Measurements from ENCODE around the gene SLC38A2.
A peak's percentile ranks its signal among the peaks of the same experiment; 100 is the strongest.
"Not testable (repeated sequence)": the region's sequence is repeated elsewhere in the genome, so short reads cannot be mapped to it uniquely, and the experiment has no call there.

Gene SLC38A2

DNA sequence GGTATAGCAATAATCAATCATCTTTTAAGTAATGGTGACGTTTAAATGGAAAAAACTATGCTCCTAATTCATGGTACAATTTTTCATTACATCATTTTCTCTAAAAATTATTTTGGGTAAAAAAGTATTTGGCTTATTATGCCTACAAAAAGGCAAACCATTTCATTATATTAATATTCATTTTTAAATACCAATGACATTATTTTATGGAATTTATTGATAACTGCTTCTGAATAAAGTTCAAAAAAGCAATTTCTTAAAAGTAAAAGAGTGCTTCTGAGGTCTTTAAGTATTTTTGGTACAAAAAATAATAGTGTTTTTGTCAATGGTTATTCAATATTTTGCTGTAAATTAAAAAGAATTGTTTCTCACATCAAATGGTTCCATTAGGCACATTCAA is 12.2 kb downstream of the SLC38A2 start:
- no peak for DNase-seq

DNA sequence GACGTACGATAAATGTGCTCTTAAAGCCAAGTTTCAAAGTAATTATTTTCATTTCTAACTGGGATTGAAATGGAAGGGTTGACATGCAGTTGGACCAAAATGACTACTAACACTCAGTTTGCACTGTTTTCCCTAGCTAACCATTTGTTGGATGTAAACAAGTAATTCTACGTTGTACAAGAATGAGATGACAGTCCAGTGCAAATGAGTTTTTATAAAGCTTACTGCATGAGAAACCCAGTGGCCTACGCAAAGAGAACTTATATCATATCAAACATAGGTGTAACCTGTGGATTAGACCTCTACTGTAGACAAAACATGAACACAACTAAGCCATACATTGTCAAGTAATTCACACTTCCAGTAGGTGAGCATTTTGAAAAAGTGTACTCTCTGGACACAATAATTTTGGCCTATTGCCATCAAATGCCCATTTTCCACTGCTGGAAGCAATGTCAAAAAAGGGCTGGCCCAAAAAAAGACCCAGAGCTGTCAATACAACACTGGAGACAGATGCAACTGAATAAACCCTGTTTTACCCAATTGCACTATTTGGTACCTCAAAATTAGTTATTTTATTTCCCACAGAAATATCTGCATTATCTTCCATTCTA is 12.8 kb downstream of the SLC38A2 start:
- DNase-seq: no peak

DNA sequence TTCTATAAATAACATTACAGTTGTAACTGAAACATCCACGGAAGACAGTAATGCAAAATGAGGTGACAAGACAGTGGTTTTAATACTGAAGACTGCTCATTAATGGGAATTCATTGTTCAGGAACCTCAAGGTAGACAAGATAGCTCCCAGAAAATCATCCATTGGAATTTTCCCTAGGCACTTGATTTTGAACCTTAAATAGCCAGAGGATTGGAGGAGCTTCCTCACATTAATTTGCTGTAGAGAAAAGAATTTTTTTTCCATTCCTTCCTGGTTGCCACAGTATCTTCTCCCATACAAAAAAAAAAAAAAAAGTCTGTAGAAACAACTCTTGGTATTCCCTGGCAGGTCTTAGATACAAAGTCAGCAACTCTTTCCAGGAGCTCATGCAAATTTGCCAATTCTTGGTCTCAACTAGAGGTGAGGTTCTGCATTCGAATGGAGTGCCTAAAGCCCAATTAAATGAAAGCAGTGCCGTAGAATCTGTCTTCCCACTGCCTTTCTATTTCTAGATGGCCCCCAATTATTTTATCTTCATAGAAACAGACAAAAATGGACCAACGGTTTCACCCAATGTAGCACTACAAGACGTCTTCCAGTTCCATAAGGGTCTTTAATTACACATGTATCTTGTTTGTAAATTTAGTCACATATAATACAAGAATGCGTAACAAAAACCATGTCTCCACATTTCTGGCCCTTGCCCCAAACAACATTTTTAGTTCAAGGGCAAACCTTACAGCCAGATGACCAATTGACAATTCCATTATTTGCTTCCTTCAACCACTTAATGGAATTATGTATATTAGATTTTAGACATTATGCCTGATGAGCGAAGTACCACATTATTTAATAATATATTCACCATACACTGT is 13.5 kb downstream of the SLC38A2 start:
- no peak for DNase-seq

DNA sequence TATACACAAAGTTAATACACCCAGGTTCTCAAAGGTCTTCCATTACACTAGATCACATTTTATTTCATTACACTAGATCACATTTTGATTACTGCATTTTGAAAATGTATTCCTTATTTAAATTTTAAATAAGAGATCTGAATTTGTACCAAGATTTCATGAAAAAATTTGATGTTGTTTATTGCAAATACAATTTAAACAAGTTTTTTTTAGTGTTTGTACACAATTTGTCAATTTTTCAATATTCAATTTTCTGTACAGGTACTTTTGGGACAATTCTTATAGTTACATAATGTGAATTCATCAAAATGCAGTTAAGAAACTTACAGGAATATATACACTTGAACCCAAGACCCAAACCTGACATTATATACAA is 14.3 kb downstream of the SLC38A2 start:
- no peak for DNase-seq

DNA sequence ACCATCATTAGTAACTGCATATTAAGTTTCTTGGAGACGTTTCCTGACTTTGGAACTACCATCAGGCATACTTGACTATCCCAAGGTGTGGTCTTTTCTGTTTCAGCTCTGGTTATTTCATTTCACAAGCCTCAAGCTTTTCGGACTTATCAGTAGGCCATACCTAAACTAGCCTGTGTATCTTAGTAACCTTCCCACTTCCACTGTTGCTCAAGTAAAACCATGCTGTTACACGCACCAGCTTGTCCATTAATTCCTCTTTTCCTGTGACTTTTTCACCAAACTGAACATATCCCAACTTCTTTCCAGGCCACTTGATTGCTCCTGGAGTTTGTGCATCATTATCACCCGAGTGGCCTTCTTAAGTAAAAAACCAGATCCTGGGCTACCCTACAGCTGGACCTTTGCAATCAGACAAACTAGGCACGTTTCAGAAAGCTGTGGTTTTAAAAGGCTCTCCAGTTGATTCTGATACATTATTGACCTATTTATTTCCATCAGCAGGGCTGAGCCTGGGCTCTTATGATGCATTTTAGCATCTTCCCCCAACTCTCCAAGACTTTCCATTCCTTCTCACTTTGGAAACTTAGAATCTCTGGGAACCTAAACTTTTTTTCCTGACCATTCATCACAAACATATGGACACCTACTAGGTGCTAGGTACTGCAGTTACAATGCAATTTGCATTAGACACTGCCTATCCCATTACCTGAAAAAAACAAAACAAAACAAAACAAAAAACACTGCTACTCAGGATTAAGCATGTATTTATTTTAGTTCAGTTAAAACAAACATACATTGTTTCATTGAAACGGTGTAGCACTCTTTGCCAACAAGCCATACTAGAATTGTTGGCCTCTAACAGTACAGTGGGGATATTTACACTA is 14.9 kb downstream of the SLC38A2 start:
- no peak for DNase-seq

DNA sequence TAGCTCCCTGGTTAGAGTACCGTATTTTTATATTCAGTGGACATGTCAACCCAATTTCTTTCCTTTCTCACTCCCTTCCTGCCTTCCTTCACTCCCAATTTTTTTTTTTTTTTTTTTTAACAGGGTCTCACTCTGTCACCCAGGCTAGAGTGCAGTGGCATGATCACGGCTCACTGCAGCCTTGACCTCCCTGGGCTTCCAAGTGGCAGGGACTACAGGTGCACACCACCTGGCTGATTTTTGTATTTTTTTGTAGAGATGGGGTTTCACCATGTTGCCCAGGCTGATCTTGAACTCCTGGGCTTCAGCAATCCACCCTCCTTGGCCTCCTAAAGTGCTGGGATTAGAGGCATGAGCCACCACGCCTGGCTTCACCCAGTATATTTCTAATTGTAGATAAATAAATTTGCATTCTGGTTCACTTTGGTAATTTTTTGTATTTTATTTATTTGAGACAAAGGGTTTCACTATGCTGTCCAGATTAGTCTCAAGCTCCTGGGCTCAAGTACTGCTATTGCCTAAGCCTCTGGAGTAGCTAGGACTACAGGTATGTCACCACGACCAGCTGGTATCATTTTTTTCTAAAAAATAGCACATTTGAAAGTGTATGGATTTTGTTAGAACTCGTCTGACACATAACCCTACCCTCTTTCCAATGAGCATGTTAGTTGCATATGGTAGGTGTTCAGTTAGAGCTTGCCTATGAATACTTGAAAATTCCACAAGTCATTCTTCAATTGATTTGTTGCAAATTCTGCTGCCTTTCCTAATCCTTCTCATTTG is 15.7 kb downstream of the SLC38A2 start:
- DNase-seq: no peak

DNA sequence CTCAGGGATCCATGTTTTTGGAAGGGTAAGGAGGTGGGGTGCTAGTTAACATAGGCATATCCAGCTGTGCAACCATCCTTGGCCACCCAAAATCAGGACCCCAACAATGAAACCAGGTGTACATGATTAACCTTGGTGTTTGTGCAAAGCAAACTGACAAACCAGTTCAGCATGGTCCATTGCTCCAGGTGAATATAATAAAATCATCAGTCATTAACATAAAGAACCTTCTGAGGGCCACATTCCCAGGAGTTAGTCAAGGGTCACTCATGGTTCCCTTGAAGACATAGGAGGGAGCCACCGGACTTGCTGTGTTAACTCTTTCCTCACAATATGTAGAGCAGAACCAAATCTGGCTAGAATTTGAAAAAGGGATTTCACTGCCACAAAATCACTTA is 17.8 kb downstream of the SLC38A2 start:
- DNase-seq: no peak

DNA sequence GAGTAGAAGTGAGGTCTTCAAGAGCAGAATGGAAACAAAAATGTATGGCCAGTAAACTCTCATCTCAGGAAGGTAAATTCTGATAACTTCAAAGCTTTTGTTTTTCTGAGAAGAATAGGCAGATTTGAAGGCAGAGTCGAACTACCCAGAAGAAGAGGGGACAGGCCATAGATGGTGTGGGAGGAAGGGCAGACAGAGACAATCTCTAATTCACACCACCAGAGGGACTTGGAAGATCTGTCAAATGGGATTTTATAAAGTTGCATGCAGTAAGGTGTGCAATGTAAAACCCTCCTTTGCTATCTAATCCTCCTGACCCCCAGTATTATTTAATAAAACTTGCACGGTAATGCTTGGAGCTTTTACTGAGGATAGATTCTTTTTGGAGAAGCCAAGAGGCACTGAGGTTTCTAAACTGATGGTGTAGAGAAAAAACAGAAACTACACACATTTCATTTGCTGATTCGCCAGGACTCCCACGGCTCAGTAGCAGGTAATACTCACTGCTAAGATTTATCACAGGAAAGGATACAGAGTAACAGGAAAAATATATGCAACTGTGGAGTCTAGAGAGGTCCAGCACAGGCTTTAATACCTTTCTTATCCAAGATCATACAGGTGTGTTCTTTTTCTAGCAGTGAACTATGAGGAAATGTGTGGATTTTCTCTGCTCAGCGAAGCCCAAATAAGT is 18.3 kb downstream of the SLC38A2 start:
- no peak for DNase-seq

DNA sequence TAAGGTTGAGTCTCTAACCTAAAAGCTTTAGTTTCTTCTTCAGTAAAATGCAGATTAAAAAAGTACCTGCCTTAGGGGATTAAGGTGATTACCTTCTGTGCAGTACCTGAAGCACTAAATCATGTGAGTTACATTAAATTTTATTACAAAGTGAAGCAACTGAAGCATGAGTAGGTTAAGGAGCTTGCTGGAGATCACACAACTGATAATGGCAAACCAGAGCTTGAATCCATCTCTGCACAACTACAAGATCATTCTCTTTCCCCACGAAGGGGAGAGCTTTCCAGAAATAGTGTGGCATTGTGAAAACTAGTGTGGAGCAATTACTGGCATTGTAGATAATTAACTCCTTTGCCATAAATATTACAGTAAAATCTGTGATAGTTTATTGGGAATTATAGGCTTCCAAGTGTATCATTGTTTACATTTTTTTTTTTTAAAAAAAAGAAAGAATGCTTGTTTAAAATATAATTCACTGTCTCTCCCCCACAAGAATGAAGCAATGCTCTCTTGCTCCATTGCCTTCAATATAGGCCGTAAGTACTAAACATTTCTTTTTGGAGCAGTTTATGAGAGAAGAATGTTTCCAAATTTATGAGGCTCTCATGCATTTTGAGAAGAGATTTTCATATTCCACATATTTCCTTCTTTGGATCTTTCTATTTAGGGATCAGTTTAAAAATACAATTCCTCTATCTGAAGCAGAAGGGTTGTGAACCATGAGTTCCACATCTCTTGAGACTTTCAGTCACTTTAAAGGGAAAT is 20.5 kb downstream of the SLC38A2 start:
- no peak for DNase-seq

DNA sequence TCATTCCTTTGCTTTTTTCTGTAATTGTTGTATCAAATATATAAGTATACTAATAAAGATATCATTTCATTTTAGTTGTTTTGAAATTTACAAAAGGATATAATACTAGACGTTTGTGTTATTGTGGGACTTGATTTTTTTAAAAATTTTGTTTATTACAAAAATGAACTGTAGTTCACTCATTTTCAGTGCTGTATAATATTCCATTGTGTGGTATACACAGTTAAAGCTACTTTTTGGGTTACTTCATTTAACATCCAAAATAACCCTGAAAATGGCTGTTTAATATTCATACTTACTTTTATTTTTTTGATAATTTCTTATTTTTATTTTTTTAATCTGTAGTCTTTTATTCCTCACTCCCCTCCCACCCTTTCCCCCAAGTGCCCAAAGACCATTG is 21.4 kb downstream of the SLC38A2 start:
- no peak for DNase-seq

DNA sequence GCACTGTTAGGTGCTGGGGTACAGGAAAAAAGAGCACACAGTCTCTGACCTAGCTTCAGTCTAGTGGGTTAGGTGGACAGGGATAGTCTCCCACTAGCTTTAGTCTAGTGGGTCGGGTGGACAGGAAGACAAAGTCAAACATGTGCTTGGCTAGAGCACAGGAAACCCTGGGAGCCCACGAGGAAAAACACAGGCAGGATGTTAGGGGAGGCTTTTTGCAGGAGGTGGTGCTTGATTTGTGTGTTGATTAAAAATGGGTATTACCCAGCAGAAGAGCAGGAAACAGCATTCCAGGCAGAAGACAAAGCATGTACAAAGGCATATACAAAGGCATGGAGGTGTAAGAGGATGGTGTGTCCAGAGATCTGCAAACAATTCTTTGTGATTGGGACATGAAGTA is 23.3 kb downstream of the SLC38A2 start:
- DNase-seq: no peak

DNA sequence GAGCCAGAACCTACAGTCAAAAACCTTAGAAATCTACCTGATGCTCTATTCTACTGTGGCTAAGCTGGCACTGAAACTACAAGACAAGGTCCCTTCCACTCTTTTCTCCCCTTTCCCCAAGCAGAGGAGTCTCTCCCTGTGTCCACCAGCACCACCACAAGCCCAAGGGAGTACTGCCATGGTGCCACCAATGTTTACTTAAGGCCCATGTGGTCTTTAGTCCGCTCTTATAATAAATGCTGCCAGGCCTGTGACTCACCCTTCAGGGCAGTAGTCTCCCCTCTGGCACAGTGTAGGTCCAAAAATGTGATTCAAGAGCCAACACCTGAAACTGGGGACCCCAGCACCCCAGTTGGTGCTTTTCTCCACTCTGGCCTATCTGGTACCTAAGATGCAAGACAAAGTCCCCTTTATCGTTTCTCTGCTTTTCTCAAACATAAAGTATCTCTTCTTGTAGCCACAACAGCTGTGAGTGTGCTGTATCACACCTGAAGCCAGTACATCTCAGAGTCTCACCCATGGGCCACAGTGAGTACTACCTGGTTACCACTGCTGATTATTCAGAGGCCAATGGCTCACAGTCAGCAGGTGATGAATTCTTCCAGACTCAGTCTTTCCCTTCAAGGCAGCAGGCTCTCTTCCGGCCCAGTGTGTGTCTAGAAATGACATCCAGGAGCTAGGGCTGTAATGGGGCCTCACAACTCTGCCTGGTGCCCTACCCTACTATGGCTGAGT is 29.3 kb downstream of the SLC38A2 start:
- no peak for DNase-seq

DNA sequence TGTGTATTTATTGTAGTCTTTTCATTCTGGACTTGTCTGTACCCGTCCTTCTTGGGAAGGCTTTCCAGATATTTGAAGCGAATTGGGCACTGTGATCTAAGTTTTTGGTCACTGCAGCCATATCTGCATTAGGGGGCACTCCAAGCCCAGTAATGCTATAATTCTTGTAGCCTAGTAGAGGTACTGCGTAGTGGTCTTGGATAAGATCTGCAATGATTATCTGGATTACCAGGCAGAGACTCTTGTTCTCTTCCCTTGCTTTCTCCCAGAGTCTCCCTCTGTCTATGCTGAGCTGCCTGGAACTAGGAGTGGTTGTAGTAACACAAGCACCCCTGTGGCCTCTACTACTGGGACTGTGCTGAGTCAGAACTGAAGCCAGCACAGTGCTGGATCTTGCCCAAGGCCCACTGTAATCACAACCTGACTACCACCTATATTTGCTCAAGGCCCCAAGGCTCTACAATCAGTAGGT is 30.0 kb downstream of the SLC38A2 start:
- peak in 1 of 4 experiments; percentile 1 for DNase-seq

DNA sequence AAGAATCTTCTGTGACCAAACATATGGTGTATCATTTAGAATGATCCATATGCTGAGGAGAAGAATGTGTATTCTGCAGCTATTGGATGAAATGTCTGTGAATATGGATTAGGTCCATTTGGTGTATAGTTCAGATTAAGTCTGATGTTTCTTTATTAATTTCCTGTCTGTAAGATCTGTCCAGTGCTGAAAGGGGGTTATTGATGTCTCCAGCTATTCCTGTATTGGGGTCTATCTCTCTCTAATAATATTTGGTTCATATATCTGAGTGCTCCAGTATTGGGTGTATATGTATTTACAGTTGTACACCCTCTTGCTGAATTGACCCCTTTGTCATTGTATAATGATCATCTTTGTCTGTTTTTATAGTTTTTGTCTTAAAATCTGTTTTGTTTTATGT is 33.5 kb downstream of the SLC38A2 start:
- no peak for DNase-seq

DNA sequence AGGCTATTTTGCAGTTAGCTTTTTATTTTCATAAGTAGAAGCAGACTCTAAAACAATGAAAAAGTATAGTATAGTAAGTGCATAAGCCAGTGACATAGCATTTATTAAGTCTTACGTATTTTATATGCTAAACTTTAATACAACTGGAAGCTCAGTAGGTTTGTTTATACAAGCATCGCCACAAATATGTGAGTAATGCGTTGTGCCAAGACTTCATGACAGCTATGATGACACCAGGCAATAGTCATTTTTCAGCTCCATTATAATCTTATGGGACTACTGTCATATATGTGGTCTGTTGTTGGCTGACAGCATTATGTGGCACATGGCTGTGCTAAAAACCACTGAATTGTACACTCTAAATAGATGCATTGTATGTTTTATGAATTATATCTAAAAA is 40.3 kb downstream of the SLC38A2 start:
- no peak for DNase-seq

DNA sequence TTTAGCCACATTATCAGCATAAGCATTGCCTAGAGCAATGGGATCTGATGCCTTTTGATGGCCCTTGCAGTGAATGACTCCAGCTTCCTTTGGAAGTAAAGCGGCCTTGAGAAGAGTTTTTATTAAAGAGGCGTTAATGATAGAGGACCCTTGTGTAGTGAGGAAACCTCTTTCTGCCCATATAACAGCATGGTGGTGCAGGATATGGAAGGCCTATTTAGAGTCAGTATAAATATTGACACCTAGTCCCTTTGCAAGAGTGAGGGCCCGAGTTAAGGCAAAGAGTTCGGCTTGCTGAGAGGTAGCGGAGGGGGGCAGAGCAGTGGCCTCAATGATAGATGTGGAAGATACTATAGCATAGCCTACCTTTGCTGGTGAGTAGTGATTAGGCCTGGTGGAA is 47.5 kb downstream of the SLC38A2 start:
- DNase-seq: not testable (repeated sequence)

DNA sequence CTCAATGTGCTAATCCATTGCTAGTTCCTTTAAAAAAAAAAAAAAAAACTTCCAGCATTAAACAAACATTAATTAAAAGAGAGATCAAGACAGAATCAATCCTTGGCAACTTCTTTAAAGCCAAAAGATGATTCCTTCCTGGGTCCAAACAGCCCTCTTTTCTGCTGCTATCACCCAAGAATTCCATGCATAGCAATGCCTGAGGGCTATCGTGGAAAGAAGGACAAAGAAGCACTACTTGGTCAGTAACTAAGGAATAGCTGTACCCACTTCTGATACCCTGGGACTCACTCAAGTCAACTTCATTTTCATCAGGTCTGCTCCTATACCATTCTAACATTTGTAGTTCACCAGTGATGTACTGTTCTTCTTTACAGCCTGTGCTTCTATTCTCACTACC is 51.8 kb downstream of the SLC38A2 start:
- no peak for DNase-seq

DNA sequence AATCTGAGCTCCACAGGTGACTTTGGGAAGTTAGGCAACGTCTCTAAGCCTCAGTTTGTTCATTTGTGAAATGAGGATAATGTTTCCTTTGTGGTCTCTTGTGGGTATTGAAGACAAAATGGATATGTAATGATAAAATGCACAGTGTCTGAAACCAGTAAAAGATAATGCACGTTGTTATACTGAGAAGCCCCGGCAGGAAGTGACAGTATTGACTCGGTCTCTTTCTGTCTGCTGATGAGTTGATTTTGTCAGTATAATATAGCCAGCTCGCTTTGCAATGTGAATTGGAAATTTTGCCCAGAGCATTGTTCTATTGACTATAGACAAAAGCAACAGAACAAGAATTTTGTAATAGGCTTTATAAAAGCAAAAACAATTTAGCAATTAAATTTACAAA is 54.5 kb downstream of the SLC38A2 start:
- DNase-seq: no peak
